ENCODE data around the gene ANGPTL8. TPM values are rescaled to one million over a fixed set of nuclear protein-coding genes. Genes with fewer than 3 reads are reported as not detected.

The ANGPTL8 gene
- total RNA-seq, 2 donors from 2014 or later = 1.3 TPM; not detected in 1

DNA sequence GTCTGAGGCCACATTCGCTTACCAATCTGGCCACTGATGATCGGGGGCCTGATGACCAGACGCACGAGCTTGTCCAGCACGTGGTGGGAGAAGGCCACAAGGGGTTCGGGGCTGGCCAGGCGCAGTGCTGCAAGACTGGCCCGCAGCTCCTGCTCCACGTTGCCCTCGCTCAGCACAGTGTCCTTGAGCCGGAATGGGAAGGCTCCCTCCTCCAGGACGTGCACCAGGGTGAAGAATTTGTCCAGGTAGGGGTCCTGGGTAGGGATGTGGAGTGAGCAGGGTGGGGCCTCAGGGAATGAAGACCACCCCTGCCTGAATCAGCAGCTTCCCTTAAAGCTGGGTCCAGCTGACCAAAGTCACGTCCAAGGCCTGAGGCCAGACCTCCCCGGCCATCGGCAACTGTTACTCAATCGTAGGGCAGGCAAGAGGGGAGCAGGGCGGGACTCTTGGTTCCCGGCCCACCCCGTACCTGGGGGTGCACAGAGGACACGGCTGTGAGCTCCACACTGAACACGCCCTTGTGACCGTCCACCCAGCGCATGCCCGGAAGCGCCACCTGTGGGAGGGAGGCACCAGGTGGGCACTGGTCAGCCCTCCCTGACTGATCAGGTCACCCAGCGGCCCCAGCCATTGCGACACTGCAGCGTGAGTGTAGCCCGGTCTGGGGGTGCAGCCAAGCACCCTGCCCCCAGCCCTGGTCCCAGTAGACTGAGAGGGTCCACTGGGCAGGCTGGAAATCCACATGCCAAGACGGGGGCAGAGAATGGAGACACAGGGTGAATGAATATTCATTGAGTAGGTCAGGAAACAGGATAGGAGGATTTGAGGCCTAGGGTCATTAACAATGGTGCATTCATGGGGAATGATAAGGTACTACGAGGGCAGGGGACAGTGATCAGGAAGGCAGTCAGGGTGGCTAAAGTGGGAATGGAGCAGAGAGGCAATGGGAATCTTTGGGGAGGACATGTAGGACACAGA lies 2.8 kb upstream of the ANGPTL8 start:
- no peak overlapping the region for H3K27ac ChIP-seq
- no peaks in the 10 kb centered on the region for H3K9me3 ChIP-seq
- H3K4me3 ChIP-seq = no peak overlapping the region
- peaks cover 17% of the 10 kb centered on the region for H3K36me3 ChIP-seq
- H3K27me3 ChIP-seq = no peaks in the 10 kb centered on the region
- H3K4me1 ChIP-seq = no peaks in the 10 kb centered on the region
- TF ChIP-seq, protein P1, sequence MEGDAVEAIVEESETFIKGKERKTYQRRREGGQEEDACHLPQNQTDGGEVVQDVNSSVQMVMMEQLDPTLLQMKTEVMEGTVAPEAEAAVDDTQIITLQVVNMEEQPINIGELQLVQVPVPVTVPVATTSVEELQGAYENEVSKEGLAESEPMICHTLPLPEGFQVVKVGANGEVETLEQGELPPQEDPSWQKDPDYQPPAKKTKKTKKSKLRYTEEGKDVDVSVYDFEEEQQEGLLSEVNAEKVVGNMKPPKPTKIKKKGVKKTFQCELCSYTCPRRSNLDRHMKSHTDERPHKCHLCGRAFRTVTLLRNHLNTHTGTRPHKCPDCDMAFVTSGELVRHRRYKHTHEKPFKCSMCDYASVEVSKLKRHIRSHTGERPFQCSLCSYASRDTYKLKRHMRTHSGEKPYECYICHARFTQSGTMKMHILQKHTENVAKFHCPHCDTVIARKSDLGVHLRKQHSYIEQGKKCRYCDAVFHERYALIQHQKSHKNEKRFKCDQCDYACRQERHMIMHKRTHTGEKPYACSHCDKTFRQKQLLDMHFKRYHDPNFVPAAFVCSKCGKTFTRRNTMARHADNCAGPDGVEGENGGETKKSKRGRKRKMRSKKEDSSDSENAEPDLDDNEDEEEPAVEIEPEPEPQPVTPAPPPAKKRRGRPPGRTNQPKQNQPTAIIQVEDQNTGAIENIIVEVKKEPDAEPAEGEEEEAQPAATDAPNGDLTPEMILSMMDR (IDR thresholded peaks at IDR 0.05) = no peak
- no peak for DNase-seq (ENCODE audit: low spot score)

DNA sequence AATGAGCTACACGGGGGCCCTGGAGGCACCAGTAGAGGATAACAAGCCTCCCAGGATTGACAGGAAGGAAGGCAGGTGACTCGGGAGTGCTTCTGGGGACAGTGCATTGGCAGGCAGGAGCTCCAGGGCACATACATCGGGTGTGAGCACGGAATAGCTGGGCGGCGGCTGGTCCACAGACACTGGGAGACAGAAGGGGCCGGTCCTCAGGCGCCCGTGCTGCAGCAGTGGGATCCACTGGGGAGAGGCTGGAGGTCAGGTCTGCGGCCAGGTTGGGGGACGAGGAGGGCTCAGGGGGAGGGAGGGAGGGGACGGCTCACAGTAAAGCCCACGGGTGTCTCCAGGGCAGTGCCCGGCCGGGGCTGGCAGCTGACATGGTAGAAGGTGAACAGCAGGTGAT lies 2.1 kb upstream of the ANGPTL8 start:
- DNase-seq (ENCODE audit: low spot score) = no peak
- peaks cover 24% of the 10 kb centered on the region for H3K36me3 ChIP-seq

DNA sequence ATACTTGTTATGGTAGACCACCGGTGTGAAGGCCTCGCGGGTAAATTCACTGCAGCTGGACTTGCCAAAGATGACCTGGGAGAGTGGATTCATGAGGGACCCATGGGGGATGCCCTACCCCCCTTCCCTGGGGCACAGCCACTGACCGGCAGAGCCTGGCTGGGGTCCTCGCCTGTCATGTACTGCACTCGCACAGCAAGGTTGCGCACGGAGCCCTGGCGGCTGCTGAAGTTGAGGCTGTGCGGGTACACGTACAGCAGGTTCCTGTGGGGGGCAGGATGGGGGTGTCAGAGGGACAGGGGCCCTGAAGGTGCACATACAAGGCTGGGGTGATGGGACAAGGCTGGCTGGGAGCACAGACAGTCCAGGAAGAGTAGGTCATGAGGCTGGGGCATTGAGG lies 1.4 kb upstream of the ANGPTL8 start:
- TF ChIP-seq, protein P1 (IDR thresholded peaks at IDR 0.05) = no peak
- Histone ChIP-seq H3K4me3 (no peak overlapping the region), H3K4me1 (no peaks in the 10 kb centered on the region), H3K27me3 (no peaks in the 10 kb centered on the region), H3K36me3 (peaks cover 29% of the 10 kb centered on the region), H3K27ac (no peak overlapping the region), H3K9me3 (no peaks in the 10 kb centered on the region)
- DNase-seq (ENCODE audit: low spot score) = no peak

More for the DNA sequence above, 2.1 kb upstream of the ANGPTL8 start:
- Histone ChIP-seq H3K27me3 (no peaks in the 10 kb centered on the region), H3K4me1 (no peaks in the 10 kb centered on the region), H3K27ac (no peak overlapping the region), H3K4me3 (no peak overlapping the region), H3K9me3 (no peaks in the 10 kb centered on the region)
- TF ChIP-seq, protein P1 (IDR thresholded peaks at IDR 0.05) = no peak

DNA sequence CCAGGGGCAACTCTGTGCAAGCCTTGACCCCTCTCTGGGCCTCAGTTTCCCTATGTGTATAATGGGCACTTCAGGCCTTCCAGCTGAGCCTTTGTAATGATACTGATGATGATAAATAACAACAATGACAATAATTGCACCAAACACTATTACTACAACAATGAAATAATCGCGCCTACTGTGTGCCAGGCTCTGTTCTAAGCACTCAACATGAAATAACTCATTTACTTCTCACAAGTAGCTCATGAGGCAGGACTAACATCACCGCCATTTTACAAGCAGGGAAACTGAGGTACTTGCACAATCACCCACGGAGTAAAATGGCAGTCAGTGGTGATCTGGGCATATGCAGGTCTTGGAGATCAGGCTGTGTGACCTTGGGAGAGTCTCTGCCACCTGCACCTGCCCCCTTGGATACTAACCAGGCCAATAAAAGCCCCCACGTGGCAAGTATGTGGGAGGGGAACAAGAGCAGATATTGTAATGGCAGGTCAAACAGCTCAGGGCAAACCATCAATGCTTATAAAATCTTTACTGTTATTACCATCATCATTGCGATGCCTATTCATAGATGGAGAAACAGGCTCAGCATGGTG lies 540 bp upstream of the ANGPTL8 start:
- H3K27ac ChIP-seq = no peak overlapping the region

DNA sequence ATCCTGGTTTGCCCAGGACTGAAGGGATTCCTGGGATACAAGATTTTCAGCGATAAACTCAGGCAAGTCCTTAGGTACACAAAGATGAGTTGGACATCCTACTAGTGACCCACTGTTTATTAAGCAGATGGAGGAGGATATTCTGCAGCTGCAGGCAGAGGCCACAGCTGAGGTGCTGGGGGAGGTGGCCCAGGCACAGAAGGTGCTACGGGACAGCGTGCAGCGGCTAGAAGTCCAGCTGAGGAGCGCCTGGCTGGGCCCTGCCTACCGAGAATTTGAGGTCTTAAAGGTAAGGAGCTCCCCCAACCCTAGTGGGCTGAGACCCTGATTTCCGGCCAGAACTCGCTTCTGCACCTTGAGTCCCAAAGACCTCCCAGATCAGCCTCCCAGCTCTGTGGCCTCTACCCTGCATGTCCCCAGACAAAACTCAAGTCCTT lies 607 bp downstream of the ANGPTL8 start:
- no peaks in the 10 kb centered on the region for H3K27me3 ChIP-seq

More for the DNA sequence above, 540 bp upstream of the ANGPTL8 start:
- H3K4me3 ChIP-seq = no peak overlapping the region
- TF ChIP-seq, protein P1 (IDR thresholded peaks at IDR 0.05) = no peak
- peaks cover 25% of the 10 kb centered on the region for H3K36me3 ChIP-seq
- no peak for DNase-seq (ENCODE audit: low spot score)
- H3K9me3 ChIP-seq = no peaks in the 10 kb centered on the region
- H3K4me1 ChIP-seq = peaks cover 0 to 5% of the 10 kb centered on the region in 2 donors
- no peaks in the 10 kb centered on the region for H3K27me3 ChIP-seq

More for the DNA sequence above, 607 bp downstream of the ANGPTL8 start:
- H3K27ac ChIP-seq = no peak overlapping the region
- TF ChIP-seq, protein P1 (IDR thresholded peaks at IDR 0.05) = no peak
- no peaks in the 10 kb centered on the region for H3K9me3 ChIP-seq
- no peak for DNase-seq (ENCODE audit: low spot score)
- peaks cover 25% of the 10 kb centered on the region for H3K36me3 ChIP-seq
- H3K4me3 ChIP-seq = no peak overlapping the region
- peaks cover 0 to 8% of the 10 kb centered on the region in 2 donors for H3K4me1 ChIP-seq

Data from right atrium auricular region (tissue), 2 donors.